HG02852 (cell line): ENCODE measurements around the gene CLSTN1.
"Not testable (repeated sequence)": the region's sequence is repeated elsewhere in the genome, so short reads cannot be mapped to it uniquely, and the experiment has no call there.

Experiments used
- ATAC-seq: cut with Tn5 transposase; IDR thresholded peaks from one replicate; pipeline ENCODE4 v1.9.1; 2021; ENCODE audit warnings: mild to moderate bottlenecking, moderate library complexity; ENCODE audit not compliant: unreplicated experiment

Gene CLSTN1

DNA sequence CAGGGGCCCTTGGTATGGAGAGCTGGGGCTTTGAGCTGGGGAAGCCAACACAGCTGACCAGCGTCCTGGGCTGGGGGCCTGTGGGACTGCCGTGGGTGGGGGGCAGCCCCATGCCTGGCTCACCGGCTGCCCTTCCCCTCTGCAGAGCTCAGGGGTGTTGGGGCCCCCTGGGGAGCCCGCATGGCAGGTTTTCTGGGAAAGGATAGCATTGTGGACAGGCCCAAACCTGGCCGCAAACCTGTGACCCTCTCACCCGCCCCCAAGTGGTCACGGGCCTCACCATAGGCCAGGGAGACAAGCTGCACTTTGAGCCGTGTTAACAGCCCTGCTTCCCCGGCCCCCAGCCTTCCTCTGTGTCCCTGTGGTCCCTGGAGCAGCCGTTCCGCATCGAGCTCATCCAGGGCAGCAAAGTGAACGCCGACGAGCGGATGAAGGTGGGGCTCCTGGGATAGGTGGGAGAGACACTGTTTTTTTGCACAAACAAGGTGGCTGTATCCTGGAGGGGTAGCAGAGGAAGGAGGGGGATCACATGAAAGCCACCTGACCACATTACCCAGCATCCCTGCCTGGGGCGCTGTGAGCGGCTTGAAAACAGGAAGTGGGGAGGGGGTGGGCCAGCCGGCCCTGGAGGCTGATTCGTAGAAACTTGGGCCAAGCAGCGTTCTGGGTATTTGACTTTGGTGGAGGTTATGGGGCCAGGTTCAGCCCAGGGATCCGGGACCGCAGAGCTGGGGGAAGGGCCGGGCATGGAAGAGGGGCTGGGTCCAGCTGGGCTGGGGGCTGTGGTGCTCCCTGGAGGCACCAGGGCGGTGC, 106.4 kb downstream of the CLSTN1 start:
- peak; percentile 66 for ATAC-seq

GRCh38 chr1:9716404-9717192, 107.2 kb downstream of the CLSTN1 start:
- no peak for ATAC-seq

- ATAC-seq, result no peak
These were observed 108.1 kb downstream of the CLSTN1 start for GRCh38 chr1:9715536-9716226.

DNA sequence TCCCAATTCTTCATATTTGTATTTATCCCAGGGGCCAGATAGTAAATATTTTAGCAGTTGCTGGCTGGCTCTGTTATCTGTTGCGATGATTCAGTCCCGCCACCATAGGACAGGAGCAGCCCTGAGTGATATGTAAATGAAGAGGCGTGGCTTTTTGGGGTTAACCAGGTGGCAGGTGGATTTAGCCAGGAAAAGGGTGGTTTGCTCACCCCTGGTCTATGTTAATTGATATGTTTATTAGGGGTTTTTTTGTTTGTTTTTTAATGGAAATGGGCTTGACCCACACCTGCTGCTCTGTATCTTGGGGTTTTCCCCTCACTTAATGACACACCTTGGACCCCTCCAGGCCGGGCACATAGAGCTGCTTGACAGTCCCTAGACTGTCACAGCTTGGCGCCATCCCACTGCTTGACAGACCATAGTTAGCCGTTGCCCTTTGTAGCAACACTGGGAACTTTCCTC, 109.5 kb downstream of the CLSTN1 start:
- no peak for ATAC-seq

DNA sequence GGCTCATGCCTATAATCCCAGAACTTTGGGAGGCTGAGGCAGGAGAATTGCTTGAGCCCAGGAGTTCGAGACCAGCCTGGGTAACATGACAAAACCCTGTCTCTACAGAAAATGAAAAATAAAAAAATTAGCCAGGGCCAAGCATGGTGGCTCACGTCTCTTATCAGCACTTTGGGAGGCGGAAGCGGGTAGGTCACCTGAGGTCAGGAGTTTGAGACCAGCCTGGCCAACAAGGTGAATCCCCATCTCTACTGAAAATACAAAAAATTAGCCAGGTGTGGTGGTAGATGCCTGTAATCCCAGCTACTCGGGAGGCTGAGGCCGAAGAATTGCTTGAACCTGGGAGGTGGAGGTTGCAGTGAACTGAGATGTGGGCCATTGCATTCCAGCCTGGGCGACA, 111.0 kb downstream of the CLSTN1 start:
- not testable (repeated sequence) for ATAC-seq

DNA sequence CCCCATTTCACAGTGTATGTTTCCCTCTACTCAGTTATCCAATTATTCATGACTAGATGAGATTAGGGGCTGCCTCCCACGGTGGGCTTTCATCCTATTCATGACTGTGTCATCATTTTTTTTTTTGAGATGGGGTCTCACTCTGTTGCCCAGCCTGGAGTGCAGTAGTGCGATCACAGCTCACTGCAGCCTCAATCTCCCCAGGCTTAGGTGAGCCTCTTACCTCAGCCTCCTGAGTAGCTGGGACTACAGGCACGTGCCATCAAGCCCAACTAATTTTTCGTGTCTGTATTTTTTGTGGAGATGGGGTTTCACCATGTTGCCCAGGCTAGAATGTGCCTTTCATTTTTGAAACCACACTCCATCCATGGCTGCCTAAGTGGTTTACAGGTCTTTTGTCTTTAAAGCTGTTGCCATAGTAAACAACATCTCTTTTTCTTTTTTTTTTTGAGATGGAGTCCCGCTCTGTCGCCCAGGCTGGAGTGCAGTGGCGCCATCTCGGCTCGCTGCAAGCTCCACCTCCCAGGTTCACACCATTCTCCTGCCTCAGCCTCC, 112.2 kb downstream of the CLSTN1 start:
- ATAC-seq, result no peak

DNA sequence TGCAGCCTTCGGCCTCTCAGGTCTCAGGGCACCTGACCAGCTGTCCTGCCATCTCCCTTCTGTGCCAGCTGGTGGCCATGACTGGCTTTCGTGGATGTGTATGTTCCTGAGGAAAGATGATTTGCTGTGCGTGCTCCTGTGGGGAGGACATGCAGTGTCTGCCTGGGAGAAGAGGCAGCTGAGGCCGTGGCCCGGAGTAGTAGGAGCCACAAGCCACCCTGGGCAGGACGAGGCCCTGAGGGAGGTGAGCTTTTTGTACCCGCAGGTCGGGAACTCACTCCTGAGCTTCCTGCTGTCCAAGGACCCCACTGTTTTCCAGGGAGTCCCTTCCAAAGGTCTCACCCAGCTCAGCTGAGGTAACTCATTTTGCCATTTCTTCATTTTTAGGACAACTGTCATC, 113.7 kb downstream of the CLSTN1 start:
- no peak for ATAC-seq

DNA sequence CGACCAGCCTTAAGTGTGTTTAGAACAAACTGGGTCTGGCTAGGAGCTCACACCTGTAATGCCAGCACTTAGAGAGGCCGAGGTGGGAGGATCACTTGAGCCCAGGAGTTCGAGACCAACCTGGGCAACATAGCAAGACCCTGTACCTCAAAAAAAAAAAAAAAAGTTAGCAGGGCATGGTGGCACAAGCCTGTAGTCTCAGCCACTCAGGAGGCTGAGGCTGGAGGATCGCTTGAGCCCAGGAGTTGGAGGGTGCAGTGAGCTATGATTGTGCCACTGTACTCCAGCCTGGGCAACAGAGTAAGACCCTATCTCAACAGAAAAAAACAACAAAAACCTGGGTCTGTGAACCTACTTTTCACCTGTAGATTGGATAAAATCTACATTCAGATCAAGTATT, 117.6 kb downstream of the CLSTN1 start:
- no peak for ATAC-seq

DNA sequence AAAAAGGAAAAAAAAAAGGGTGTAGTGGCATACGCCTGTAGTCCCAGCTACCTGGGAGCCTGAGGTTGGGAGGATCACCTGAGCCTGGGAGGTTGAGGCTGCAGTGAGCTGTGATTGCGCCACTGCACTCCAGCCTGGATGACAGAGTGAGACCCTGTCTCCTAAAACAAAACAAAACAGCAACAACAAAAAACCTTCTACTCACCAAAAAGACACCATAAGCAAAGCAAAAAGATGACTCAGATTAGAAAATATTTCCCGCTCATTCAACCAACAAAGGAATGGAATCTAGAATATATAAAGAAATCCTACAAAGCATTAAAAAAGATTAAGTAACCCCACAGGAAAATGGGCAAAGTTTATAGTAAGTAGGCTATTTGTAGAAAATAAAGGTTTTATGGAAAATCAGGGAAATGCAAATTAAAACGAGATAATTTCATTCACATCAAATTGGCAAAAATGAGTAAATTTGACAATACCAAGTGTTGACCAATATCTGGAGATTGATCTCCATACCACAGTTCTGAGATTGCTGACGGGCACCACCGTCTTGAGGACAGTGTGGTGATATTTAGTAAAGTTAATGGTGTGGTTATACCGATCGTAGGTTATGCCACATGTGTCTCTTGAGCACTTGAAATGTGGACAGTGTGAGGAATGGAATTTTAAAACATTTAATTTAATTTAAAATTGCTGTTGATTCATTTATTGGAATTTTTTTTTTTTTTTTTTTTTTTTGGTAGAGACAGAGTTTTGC, 118.2 kb downstream of the CLSTN1 start:
- ATAC-seq, result no peak

DNA sequence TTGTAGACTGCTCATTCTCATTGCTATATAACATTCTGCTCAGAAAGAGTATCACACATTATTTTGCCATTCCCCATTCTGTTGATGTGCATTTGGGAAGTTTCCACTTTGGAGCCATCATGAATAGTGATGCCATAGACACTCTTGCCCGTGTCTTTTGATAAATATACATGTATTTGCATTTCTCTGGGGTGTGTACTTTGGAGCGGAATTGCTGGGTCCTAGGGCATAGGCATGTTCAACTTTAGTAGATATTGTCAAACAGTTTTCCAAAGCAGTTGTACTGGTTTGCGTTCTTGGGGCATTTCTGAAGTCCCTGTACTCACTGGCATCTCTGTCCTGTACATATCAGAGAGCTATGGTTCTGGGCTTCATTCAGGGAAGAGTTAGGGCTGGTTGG, 120.1 kb downstream of the CLSTN1 start:
- no peak for ATAC-seq

DNA sequence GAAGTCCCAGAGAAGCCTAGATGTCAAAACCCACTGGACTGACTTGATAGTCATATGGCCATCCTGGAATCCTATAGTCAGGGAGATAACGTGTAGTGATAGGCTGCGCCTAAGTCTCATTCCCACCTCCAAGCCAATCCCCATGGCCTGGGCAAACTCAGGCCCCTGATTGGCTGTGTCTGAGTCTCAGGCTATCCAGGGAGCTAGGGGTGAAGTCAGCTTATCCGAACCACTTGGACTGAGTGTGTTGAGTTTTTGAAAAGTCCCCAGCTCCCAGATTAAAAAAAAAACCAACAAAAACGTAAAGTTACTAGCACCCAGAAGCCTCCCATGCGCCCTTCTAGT, 120.6 kb downstream of the CLSTN1 start:
- no peak for ATAC-seq

GRCh38 chr1:9701665-9702064, 122.1 kb downstream of the CLSTN1 start:
- ATAC-seq, result no peak

- ATAC-seq, result no peak
These were observed 123.4 kb downstream of the CLSTN1 start for GRCh38 chr1:9700340-9700739.

GRCh38 chr1:9699361-9699760, 124.4 kb downstream of the CLSTN1 start:
- ATAC-seq, result no peak

DNA sequence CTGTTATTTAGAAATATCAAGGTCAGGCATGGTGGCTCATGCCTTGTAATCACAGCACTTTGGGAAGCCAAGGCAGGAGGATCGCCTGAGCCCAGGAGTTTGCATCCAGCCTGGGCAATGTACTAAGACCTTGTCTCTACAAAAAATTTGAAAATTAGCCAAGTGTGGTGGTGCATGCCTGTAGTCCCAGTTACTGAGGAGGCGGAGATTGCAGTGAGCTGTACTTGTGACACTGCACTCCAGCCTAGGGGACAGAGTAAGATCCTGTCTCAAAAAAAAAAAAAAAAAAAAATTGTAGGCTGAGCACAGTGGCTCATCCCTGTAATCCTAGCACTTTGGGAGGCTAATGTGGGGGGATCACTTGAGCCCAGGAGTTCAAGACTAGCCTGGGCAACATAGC, 127.0 kb downstream of the CLSTN1 start:
- no peak for ATAC-seq

DNA sequence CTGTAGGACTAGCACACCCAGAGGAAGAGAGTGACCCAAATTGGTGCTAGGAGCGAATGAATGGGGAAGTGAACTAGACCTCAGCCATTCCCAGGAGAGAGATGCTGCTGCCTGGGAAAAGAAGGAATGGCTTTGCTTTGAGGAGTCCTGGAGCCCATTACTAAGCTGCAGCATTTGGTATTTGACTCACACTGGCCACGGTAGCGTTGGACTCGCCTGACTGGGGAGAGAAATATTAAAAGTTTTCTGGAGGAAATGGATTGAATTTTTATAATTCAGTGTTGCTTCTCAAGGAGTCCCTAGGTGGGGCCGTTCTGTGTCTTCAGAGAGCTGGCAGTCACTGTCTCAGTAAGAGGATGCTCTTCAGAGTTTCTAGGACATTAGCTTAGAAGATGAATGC, 132.1 kb downstream of the CLSTN1 start:
- no peak for ATAC-seq

GRCh38 chr1:9691108-9691445, 132.7 kb downstream of the CLSTN1 start:
- no peak for ATAC-seq

- no peak for ATAC-seq
These were observed 133.2 kb downstream of the CLSTN1 start for GRCh38 chr1:9690440-9691107.

DNA sequence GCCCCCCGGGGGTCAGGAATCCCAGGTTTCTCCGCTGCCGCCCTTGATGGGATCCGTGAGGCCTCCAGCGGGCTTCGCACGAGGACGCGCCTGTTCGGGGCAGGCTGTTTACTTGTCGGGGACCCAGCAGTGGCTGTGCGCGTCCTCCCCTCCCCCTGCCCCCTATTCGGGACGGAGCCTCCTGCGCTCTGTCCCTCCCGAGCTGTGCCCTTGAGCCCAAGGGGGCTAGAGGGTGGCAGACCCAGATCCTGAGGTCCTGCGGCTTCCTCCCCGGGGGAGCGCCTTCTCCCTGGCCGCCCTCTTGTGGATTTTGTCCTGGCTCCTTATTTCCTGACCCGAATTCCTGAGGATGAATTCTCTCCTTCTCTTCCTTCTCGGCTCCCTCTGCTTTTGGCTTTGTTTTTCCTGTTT, 133.8 kb downstream of the CLSTN1 start:
- no peak for ATAC-seq

DNA sequence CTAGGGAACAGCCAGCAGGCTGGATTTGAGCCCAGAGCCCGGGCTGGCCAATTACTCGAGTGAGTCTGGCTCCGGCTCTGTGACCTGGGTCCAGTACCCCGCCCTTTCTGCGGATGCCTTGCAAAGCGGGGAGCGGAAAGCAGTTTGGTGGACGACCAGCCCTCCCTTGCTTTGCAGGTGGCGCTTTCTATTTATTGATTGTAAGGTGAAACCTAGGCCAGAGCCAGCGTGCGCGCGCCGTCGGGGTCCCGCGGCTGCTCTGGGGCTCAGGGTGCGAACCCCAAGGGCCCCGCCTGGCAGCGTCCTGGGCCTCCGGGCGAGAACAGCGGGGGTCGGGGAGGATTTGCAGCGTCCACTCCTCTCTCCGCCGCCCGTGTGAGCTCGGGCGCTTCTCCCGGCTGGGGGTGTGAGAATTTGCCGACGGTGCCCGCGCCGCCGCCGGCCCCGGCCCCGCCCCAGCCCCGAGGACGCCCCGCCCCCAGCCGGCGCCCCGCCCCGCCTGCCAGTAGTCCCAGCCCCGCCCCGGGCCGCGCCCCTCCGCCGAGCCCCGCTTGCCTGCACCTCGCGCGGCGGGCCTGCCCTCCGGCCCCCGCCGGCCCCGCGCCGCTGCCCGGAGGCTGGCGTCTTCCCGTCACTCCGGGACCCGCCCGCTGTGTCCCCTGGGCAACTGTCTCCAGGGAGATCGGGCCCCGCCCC, 134.6 kb downstream of the CLSTN1 start:
- peak; percentile 56 for ATAC-seq
